ENCODE data around the gene AMMECR1L.

DNA sequence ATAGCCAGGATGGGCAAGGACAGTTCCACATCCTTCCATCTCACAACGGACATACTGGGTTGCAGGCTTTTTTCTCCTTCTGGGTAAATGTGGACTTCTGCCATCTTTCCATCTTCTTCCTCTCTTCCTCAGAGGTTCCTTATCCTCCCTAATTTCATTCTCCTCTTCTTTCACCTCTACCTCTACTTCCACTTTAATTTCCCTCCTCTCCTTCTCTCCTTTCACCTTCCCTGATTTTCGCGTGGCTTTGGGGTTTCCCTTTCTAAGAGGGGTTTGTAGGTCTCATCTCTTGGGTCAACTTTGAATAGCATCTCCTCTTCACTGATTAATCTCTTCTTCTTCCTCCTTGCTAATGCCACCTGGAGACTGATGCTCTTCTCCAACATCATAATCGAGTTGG, 44.9 kb downstream of the AMMECR1L start:
- no peak for TF ChIP-seq CTCF (conservative IDR thresholded peaks at IDR 0.05; ENCODE audit: low read depth, low read length)
- TF ChIP-seq BHLHE40 (IDR thresholded peaks at IDR 0.05; ENCODE audit: low read depth, low read length), result no peak

Data from IMR-90 (cell line).